Measurements from ENCODE around the gene SNRPD2. TPM values are rescaled to one million over a fixed set of nuclear protein-coding genes. Genes with fewer than 3 reads are reported as not detected.

The SNRPD2 gene
- total and polyA plus RNA-seq, 2 of the 8 experiments (the other 6 are each of a cell fraction or from before 2014, with no cell fraction given): 645 to 759 TPM

DNA sequence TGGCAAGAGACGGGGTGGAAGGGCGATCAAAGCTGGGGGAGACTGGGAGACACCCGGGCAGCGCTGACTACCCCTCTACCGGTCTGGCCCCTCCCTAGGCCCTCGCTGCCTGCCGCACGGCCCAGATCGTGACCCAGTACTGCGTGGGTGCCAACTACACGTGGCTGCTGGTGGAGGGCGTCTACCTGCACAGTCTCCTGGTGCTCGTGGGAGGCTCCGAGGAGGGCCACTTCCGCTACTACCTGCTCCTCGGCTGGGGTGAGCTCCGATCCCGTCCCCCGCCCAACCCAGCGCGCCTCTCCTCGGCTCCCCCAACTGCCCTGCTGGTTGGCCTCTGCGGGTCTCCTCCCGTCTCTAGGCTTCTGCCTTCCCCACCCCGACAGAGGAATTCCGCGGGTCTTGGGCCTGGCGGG is 14.9 kb downstream of the SNRPD2 start:
- no peak for TF ChIP-seq CHD2 (IDR thresholded peaks at IDR 0.05; ENCODE audit: low read length)
- TF ChIP-seq GTF2F1 (IDR thresholded peaks at IDR 0.05; ENCODE audit: borderline replicate concordance, low read depth, low read length): no peak
- no peak for TF ChIP-seq BCL11A (IDR thresholded peaks at IDR 0.05; ENCODE audit: low read depth in 2 of 2, low read length in 2 of 2)
- no peak for TF ChIP-seq BACH1 (IDR thresholded peaks at IDR 0.05; ENCODE audit: low read length)
- no peak for TF ChIP-seq USF2 (IDR thresholded peaks at IDR 0.05; ENCODE audit: low read length)
- TF ChIP-seq KDM4A (IDR thresholded peaks at IDR 0.05; ENCODE audit: low read depth, low read length, severe bottlenecking): peak; percentile 83
- TF ChIP-seq MAX (IDR thresholded peaks at IDR 0.05): peak; percentile 54
- TF ChIP-seq TEAD4 (IDR thresholded peaks at IDR 0.05; ENCODE audit: low read depth, low read length): no peak
- Histone ChIP-seq H3K4ac (replicated peaks; ENCODE audit: insufficient read length, low read depth, low read length) (no peak overlapping the region), H3K9me3 (ENCODE audit: insufficient read depth in 2 of 2, low read depth in 1 of 2, low read length in 1 of 2) (no peaks in the 10 kb centered on the region), H3K4me1 (replicated peaks in 1 of 4; ENCODE audit: control insufficient read depth in 3 of 4, insufficient read depth in 4 of 4, low read length in 3 of 4) (peaks cover 0 to 7% (median 4%) of the 10 kb centered on the region in 4 experiments; a peak in 5 of 7 replicates), H2BK12ac (ENCODE audit: low read depth, low read length) (peak overlapping the region; percentile 96; the same call in 1 of the 2 replicates), H4K20me1 (replicated peaks in 1 of 2; ENCODE audit: control insufficient read depth in 1 of 2, insufficient read depth in 2 of 2, low read length in 2 of 2) (no peaks in the 10 kb centered on the region), H3K23ac (ENCODE audit: insufficient read length) (no peak overlapping the region), H2BK5ac (ENCODE audit: low read depth, low read length) (peak overlapping the region; percentile 75; the same call in 1 of the 2 replicates), H2BK20ac (ENCODE audit: low read length) (peak overlapping the region; percentile 34; the same call in 1 of the 2 replicates), H3K9ac (replicated peaks in 1 of 4; ENCODE audit: extremely low read depth in 1 of 4, low read depth in 3 of 4, low read length in 3 of 4) (peak overlapping the region; percentile 37 to 46 (median 40); a peak in 4 of 7 replicates), H3K23me2 (ENCODE audit: low read depth, low read length) (peaks cover 10% of the 10 kb centered on the region), H3K4me3 (ENCODE audit: extremely low read depth in 1 of 4, insufficient read depth in 2 of 4, low read depth in 3 of 4, low read length in 4 of 4) (peak overlapping the region; percentile 64 to 88 (median 74)), H3K56ac (replicated peaks; ENCODE audit: insufficient read length, low read depth, low read length) (peak overlapping the region; percentile 62), H3K36me3 (ENCODE audit: control insufficient read depth in 2 of 4, insufficient read depth in 4 of 4, low read length in 3 of 4) (no peaks in the 10 kb centered on the region), H3K79me1 (ENCODE audit: low read depth, low read length) (no peaks in the 10 kb centered on the region), H4K8ac (ENCODE audit: extremely low read depth, insufficient read depth, low read length) (peak overlapping the region; percentile 93), H3K27me3 (replicated peaks in 1 of 4; ENCODE audit: control insufficient read depth in 3 of 4, extremely low read depth in 1 of 4, insufficient read depth in 3 of 4, low read length in 3 of 4) (peaks cover 0 to 9% (median 0%) of the 10 kb centered on the region in 4 experiments; a peak in 4 of 7 replicates), H3K79me2 (ENCODE audit: control insufficient read depth in 1 of 2, insufficient read depth in 2 of 2, low read length in 2 of 2) (no peaks in the 10 kb centered on the region), H2BK15ac (ENCODE audit: low read length) (peak overlapping the region; percentile 83; the same call in 1 of the 2 replicates), H3K27ac (ENCODE audit: low read depth, low read length) (no peak overlapping the region), H4K5ac (ENCODE audit: insufficient read length, low read depth, low read length) (peak overlapping the region; percentile 23), H2AK5ac (ENCODE audit: low read depth, low read length) (no peak overlapping the region), H4K91ac (replicated peaks; ENCODE audit: insufficient read length, low read length) (no peak overlapping the region), H3K18ac (ENCODE audit: extremely low read depth, low read length) (peak overlapping the region; percentile 88), H2AFZ (ENCODE audit: low read length) (peak overlapping the region; percentile 97), H2BK120ac (replicated peaks; ENCODE audit: low read depth, low read length) (no peak overlapping the region), H3K4me2 (ENCODE audit: insufficient read depth in 1 of 2, low read depth in 2 of 2, low read length in 2 of 2) (peak overlapping the region; percentile 74 to 89), H3K14ac (ENCODE audit: insufficient read length) (no peak overlapping the region)
- DNase-seq (ENCODE audit: low read depth in 1 of 2, low spot score in 2 of 2) (peak in 1 of 2 experiments; percentile 85), FAIRE-seq (no peak)
- 7% methylated on average over 20 of the region's 28 CpGs; no CpG with 5 or more reads in 1 of the 2 experiments for WGBS, 2 experiments (ENCODE audit: extremely low coverage in 1 of 2, insufficient coverage in 1 of 2, insufficient read length in 1 of 2, insufficient replicate concordance in 2 of 2, low coverage in 1 of 2, low lambda C conversion rate in 2 of 2, missing lambda C conversion rate in 1 of 2)
- ChIA-PET CTCF (ENCODE audit: partially characterized antibody) (interaction anchor here (0.5 to 9.6 kb wide), 14 partner anchors 15 to 192 kb away, joined by 3 to 98 read pairs (median 3); partner anchors contain the start of genes PPM1N, QPCTL and SNRPD2), POLR2A (ENCODE audit: partially characterized antibody) (interaction anchor here (0.7 to 3.7 kb wide), 15 partner anchors 9 to 285 kb away, joined by 3 to 32 read pairs (median 4); partner anchors contain the start of genes GIPR, QPCTL, SIX5 and SNRPD2)

Data from H1 (cell line).